Calu3 (cell line): Measurements from ENCODE around the gene ZNF213. TPM values are rescaled to one million over a fixed set of nuclear protein-coding genes. Genes with fewer than 3 reads are reported as not detected.

Experiments used
- Bru-seq: library from RNA; stranded (reverse); fragments of 400-500 nt; gene quantifications from one replicate; lab custom pipeline; 2021; lab: Mats Ljungman, UMichigan
- BruChase-seq, 2 experiments: library from RNA; stranded (reverse); fragments of 400-500 nt; gene quantifications; one replicate each; lab custom pipeline; 2021; lab: Mats Ljungman, UMichigan
- BruUV-seq: library from RNA; stranded (reverse); fragments of 400-500 nt; replicated peaks from 2 replicates; lab custom pipeline; 2021; lab: Mats Ljungman, UMichigan
- CTCF ChIA-PET: fragments of 300-600 bp; sonication (Branson Sonifier 250); formaldehyde crosslinking; loops from one replicate; lab custom pipeline; 2022; ENCODE audit warnings: antibody characterized with exemption; lab: Charles Lee
- DNase-seq: peaks from one replicate; pipeline ENCODE4 v3.0.0; 2022
- H3K27ac Mint-ChIP-seq: one replicate; pipeline ENCODE4 v1.8.0; 2022; ENCODE audit warnings: mixed read lengths; ENCODE audit not compliant: unreplicated experiment
- H3K27me3 Mint-ChIP-seq: one replicate; pipeline ENCODE4 v1.8.0; 2022; ENCODE audit warnings: mixed read lengths; ENCODE audit not compliant: unreplicated experiment
- H3K36me3 Mint-ChIP-seq: one replicate; pipeline ENCODE4 v1.8.0; 2022; ENCODE audit warnings: mild to moderate bottlenecking, moderate library complexity, mixed read lengths; ENCODE audit not compliant: insufficient read depth, unreplicated experiment
- H3K4me1 Mint-ChIP-seq: one replicate; pipeline ENCODE4 v1.8.0; 2022; ENCODE audit warnings: mild to moderate bottlenecking, low read depth, mixed read lengths; ENCODE audit not compliant: unreplicated experiment
- H3K4me3 Mint-ChIP-seq: one replicate; pipeline ENCODE4 v1.8.0; 2022; ENCODE audit warnings: mild to moderate bottlenecking, low read depth, moderate library complexity, mixed read lengths; ENCODE audit not compliant: unreplicated experiment
- H3K9me3 Mint-ChIP-seq: one replicate; pipeline ENCODE4 v1.8.0; 2022; ENCODE audit warnings: low read depth, mixed read lengths; ENCODE audit not compliant: unreplicated experiment
- CTCF ChIP-seq: fragments of 200-600 bp; IDR thresholded peaks from one replicate; pipeline ENCODE4 v1.8.0; 2022; ENCODE audit warnings: antibody characterized with exemption; ENCODE audit not compliant: unreplicated experiment
- intact Hi-C: fragments of 100-400 bp; cut with micrococcal nuclease; formaldehyde crosslinking; loops from one replicate; pipeline ENCODE4 v1.10.0; 2022; ENCODE audit not compliant: unreplicated experiment
- long read RNA-seq: library from polyadenylated mRNA; stranded (forward); transcript quantifications from one replicate; pipeline ENCODE4 v2.0.0, GENCODE V29; 2022
- total RNA-seq: library from RNA; stranded (reverse); gene quantifications from 2 replicates; pipeline ENCODE4 v1.2.3, GENCODE V29; 2022

ZNF213 gene
- total RNA-seq = 9.8 and 11.8 TPM in 2 replicates
- percentile 47 among the genes with signal in this experiment for Bru-seq, nascent RNA
- percentile 53 among the genes with signal in this experiment for BruChase-seq, experiment 1, labeled RNA remaining after a 6-hour chase
- percentile 51 among the genes with signal in this experiment for BruChase-seq, experiment 2, labeled RNA remaining after a 2-hour chase
- long read RNA-seq, partial matches to known transcripts = 2 of 26 reads
- long read RNA-seq, other reads (novel, unspliced or antisense) = 20 of 26 reads

- CTCF ChIA-PET = interaction anchor here (0.5 to 2.2 kb wide), 11 partner anchors 10 to 1354 kb away, joined by 3 to 19 read pairs (median 5); no protein-coding TSS in a partner anchor
- intact Hi-C loops = no loop called here
- Mint-ChIP-seq H3K4me3 (peak within 1 kb of the TSS; percentile 83), H3K27ac (peak within 1 kb of the TSS; percentile 70), H3K9me3 (no peaks in the 10 kb centered on the region), H3K4me1 (peaks cover 13% of the 10 kb centered on the region), H3K27me3 (no peaks in the 10 kb centered on the region), H3K36me3 (peaks cover 56% of the 10 kb centered on the region)
- no peak for TF ChIP-seq CTCF
- BruUV-seq = TSS peak; percentile 75
- DNase-seq = peak; percentile 96
Observed at GRCh38 chr16:3134338-3135125, at the start of gene ZNF213. Gene ZNF213 (plus strand): TSS chr16:3135029. CDS start chr16:3137281, 2,252 bp downstream.

- Mint-ChIP-seq H3K9me3 (no peaks in the 10 kb centered on the region), H3K4me3 (no peak overlapping the region), H3K36me3 (no peaks in the 10 kb centered on the region), H3K27ac (no peak overlapping the region), H3K4me1 (no peaks in the 10 kb centered on the region), H3K27me3 (peaks cover 45% of the 10 kb centered on the region)
- DNase-seq = no peak
- intact Hi-C loops = no loop called here
- CTCF ChIA-PET = no interaction called here
- TF ChIP-seq CTCF = no peak
- no TSS peak for BruUV-seq
Observed at GRCh38 chr16:3085868-3086595, 48.8 kb upstream of the ZNF213 start.

- Mint-ChIP-seq H3K9me3 (no peaks in the 10 kb centered on the region), H3K27me3 (peaks cover 47% of the 10 kb centered on the region), H3K27ac (no peak overlapping the region), H3K4me1 (no peaks in the 10 kb centered on the region), H3K4me3 (no peak overlapping the region), H3K36me3 (no peaks in the 10 kb centered on the region)
- CTCF ChIA-PET = interaction anchor here (0.5 to 1.1 kb wide), 2 partner anchors 9 to 1214 kb away, joined by 3 read pairs; no protein-coding TSS in a partner anchor
- no peak for DNase-seq
- BruUV-seq = no TSS peak
- intact Hi-C loops = no loop called here
- no peak for TF ChIP-seq CTCF
Observed at GRCh38 chr16:3086596-3087242, 48.1 kb upstream of the ZNF213 start.
